HG03196 (cell line): ENCODE measurements around the gene COL28A1.
"Not testable (repeated sequence)": the region's sequence is repeated elsewhere in the genome, so short reads cannot be mapped to it uniquely, and the experiment has no call there.

Experiments used
- ATAC-seq: cut with Tn5 transposase; IDR thresholded peaks from one replicate; pipeline ENCODE4 v1.9.1; 2021; ENCODE audit not compliant: unreplicated experiment

COL28A1 gene

GRCh38 chr7:7421826-7422225, 113.8 kb downstream of the COL28A1 start:
- ATAC-seq: no peak

DNA sequence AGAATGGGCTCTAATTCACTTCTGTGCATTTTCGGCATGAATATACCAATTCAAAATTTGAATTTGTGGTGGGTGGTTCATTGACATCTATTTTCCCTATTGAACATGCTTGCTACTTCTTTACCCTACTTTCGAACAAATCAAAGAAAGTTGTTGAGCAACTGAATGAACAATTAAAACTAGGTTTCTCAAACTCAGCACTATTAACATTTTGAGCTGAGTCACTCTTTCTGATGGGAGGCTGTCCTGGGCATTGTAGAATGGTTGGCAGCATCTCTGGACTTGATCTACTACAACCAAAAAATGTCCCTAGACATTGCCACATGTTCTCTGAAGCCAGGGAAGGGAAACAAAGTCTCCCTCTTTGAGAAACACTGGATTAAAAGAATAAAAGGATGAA, 116.7 kb downstream of the COL28A1 start:
- ATAC-seq: no peak

GRCh38 chr7:7417851-7418250, 117.8 kb downstream of the COL28A1 start:
- ATAC-seq: no peak

- ATAC-seq: no peak
Observed at GRCh38 chr7:7417414-7417813, 118.3 kb downstream of the COL28A1 start.

GRCh38 chr7:7416031-7416858, 119.4 kb downstream of the COL28A1 start:
- peak; percentile 82 for ATAC-seq

DNA sequence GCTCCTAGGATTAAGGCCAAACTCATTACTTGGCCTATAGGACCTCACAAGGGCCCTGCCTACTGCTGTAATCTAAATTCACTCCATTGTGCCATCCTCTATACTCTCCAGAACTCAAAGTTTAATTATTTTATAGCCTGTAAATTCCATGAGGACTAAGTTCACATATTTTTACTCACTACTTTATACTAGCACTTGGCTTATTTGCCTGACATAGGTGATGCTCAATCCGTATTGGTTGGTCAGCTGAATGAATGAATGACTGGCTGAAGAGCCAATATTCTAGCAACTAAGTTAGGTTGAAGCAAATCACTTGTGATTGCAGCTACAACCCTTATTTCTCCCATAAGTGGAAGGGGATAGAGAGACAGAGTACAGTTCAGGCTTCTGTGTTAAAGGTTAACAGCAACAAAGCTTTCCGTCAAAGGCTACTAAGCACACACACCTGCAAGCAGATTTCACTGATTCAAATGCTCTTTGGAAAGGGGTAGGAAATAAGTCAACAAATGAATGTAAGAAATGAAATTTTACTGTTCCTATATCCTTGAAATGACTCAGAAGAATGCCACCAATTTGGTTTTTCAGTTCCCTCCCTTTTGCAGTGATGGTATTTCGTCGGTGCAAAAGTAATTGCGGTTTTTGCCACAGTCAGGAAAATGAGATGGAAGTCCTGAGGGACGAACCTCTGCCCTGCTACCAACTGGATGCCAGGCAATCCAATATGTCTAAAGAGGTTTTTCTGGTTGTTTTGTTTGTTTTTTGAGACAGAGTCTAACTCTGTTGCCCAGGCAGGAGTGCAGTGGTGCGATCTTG, 120.7 kb downstream of the COL28A1 start:
- ATAC-seq: no peak

DNA sequence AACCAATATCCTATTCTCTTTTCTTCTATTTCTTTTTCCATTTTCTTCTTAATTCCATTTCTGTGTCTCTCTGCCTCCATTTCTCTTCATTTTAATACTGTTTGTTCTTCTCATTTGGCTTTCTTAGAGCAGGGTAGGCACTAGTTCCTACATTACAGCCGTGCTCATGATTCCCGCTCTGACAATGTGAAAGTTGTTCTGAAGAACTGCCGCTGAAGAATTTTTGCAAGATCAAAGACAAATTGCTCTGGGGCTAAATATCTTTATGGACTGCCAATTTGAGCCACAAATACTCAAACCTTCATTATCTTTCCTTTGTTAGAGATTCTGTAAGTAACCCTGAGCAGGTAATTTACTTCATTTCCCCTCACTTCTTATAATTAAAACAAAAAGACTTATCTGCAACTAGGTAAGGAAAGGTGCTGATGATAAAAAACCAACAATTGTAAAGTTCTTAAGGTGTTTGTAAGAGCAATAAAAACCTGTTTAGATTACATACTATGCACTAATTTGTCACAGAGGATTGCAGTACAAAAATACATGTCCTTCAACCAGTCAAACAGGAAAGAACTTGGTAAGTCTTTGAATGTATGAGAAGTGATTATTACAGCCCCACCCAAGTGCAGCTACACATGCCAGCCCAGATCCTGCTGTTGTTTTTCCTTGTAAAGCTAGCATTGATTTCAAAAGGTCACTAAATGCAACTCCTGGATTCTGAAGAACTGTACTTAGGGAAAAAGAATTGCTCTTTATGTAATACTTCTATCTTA, 127.5 kb downstream of the COL28A1 start:
- ATAC-seq: no peak

DNA sequence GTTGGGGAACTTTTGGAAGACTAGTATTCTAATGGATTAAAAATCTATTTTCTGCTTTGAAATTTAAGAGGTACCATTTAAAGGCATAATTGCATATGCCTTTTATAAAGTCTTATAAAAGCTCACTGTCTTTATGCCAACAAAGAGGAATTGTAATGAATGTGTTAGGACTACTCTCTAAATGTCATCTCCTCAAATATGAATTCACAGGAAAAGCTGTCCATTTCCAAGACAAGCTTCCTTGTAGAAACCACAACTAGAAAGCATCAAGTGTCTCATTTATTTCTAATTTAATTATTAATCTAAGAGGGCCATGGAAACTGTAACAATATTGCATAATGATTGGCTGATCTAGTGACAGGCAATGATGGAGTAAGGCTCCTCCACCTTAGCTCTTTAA, 130.2 kb downstream of the COL28A1 start:
- no peak for ATAC-seq

DNA sequence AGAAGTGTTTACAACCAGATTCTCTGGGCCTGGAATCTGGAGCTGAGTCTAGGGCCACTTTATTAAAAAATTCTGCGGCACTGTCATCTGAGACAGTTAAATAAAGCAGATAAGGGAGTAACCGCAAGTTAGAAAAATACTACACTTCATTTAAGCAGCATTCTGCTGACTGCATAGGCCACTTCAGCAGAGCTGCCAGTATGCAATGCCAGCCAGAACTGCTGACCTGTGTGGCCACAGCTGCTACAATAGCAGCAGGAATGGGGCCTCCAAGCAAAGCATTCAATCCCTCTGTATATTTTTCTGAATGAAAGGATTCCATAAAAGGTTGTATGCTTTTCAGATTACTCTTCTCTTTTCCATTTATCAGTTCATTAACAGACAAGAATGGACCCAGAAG, 136.0 kb downstream of the COL28A1 start:
- no peak for ATAC-seq

- ATAC-seq: no peak
Observed at GRCh38 chr7:7395785-7396184, 139.9 kb downstream of the COL28A1 start.

DNA sequence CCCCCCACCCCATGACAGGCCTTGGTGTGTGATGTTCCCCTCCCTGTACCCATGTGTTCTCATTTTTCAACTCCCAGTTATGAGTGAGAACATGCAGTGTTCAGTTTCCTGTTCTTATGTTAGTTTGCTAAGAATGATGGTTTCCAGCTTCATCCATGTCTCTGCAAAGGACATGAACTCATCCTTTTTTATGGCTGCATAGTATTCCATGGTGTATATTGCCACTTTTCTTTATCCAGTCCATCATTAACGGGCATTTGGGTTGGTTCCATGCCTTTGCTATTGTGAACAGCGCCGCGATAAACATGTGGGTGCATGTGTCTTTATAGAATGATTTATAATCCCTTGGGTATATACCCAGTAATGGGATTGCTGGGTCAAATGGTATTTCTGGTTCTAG, 147.5 kb downstream of the COL28A1 start:
- ATAC-seq: not testable (repeated sequence)

DNA sequence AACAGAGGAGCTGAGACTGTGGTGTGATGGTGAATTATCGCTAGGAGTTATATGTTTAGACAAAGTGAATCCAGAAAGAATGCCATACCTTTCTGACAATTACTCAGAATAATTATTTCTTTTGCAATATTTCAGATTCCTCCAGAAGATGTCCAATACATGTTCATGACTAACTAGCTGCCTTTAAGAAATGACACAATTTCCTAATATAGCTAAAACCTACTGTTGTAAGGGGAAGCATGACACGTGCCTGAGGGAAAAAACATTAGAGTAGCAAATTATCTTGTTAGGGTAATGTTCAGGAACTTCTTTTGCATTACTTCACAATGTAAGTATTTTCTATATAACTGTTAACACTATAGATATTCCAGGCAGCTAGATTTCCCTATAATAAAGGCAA, 150.3 kb downstream of the COL28A1 start:
- ATAC-seq: no peak

GRCh38 chr7:7384228-7384627, 151.4 kb downstream of the COL28A1 start:
- no peak for ATAC-seq

GRCh38 chr7:7375538-7375937, 160.1 kb downstream of the COL28A1 start:
- ATAC-seq: no peak

DNA sequence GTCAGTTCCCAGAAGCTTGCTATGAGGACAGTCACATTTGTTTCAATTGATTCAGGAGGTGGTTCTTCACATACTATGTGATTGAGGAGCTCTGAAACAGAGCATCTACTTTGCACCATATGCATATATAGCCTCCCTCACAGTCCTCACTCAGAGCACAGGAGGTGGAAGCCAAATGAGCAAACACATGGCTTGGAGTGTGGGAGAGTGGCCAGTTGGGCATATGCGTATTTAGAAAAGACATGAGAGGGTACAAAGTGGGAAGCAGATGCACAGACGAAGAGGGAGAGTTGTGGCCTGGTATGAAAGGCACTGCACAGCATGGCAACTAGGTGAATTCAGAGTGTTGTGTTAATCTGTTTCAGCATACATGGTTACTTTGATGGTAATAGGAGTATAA, 165.6 kb downstream of the COL28A1 start:
- no peak for ATAC-seq

DNA sequence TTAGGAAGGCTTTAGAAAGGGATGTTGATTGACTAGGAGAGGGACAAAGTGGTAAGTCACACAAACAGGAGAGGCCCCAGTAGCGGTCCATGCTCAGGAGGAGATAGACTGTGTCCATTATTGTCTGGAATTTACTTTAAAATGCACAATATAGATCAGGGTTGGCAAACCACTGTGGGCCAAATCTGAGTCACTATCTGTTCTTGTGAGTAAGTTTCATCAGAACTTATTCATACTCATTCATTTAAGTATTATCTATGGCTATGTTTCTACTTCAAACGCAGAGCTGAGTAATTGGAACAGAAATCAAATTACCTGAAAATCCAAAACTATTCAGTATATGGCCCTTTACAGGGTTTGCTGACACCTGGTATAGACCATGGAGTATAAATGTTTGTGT, 166.5 kb downstream of the COL28A1 start:
- ATAC-seq: no peak

DNA sequence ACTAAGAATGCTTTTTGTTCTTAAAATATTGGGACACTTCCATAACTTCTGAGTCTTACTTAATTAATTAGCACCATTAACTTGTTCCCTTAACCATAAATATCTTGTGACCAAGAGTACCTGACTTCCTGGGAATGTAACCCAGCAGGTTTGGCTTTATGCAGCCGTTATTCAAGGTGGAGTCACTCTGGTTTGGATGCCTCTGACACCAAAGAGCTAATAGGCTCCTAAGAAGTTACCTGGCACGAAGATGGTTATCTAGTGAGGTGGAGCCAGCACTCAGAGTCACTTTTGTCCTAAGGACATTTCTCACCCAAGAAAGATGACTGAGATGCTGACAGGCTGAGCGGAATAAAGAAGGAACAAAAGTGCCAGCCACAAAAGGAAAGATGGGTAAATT, 181.0 kb downstream of the COL28A1 start:
- ATAC-seq: no peak

- no peak for ATAC-seq
Observed at GRCh38 chr7:7352845-7353244, 182.8 kb downstream of the COL28A1 start.

- no peak for ATAC-seq
Observed at GRCh38 chr7:7351832-7352231, 183.8 kb downstream of the COL28A1 start.

DNA sequence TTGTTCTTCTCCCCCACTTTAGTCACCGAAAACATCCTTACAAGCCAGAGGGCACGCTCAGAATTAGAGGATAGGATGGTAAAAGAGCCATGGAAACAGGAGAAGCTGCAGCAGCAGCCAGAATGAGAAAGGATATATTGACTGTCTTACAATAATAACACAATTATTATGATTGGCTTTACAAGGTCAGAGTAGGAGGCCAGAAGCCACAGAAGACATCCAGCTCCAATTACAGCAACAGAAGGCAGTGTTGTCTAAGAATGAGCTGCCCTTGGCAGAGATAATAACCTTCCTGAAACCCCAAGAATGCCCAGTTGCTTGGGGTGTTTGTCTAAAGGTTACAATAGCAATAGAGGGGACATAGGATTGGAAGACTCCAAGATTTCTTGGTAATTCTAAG, 184.5 kb downstream of the COL28A1 start:
- no peak for ATAC-seq

GRCh38 chr7:7349156-7349555, 186.5 kb downstream of the COL28A1 start:
- no peak for ATAC-seq

DNA sequence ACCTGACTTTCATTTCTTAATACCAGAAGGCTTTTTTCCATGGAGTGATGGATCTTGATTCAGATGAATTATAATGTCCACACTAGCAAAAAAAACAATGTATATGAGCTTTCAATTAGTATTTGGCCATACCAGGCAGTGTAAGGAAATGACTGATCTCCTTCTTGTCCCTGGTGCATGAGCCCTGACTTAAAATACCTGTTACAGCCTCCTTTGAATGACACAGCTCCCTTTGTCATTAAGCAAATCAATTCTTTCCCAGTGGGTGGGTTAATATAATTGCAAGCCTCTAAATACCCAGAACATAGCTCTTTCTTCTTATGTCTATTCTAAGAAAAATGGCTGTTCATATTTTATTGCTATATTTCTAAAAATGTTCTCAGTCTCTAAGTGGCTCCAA, 188.6 kb downstream of the COL28A1 start:
- ATAC-seq: no peak
